ENCODE data around the gene GMPS. TPM values are rescaled to one million over a fixed set of nuclear protein-coding genes. Genes with fewer than 3 reads are reported as not detected.
"Not testable (repeated sequence)": the region's sequence is repeated elsewhere in the genome, so short reads cannot be mapped to it uniquely, and the experiment has no call there.

The GMPS gene
- total RNA-seq, 4 donors from 2014 or later, result 3.0 to 45.2 (median 20.4) TPM

GRCh38 chr3:155846119-155846518 is 24.3 kb upstream of the GMPS start:
- Histone ChIP-seq H3K27me3 (no peaks in the 10 kb centered on the region), H3K9me3 (no peaks in the 10 kb centered on the region), H3K4me1 (peaks cover 8 to 47% (median 18%) of the 10 kb centered on the region in 4 donors), H3K36me3 (no peaks in the 10 kb centered on the region), H3K27ac (no peak overlapping the region), H3K4me3 (no peak overlapping the region)
- in situ Hi-C loops (cut with MboI; ENCODE audit: low pct_ligation_motif_present in 1 of 4, low pct_unique_long_range_greater_than_20kb in 1 of 4, low sequenced_read_pairs in 3 of 4), result no loop called here
- WGBS, 2 donors (ENCODE audit: low coverage in 1 of 2), result 79 to 90% methylated on average over 3 of the region's 3 CpGs
- intact Hi-C loops (cut with DNase I; ENCODE audit: low total_unique reads), result no loop called here
- DNase-seq, result no peak
- TF ChIP-seq POLR2AphosphoS5 (IDR thresholded peaks at IDR 0.05) (no peak), EP300 (IDR thresholded peaks at IDR 0.05; ENCODE audit: low read depth) (no peak), POLR2A (IDR thresholded peaks at IDR 0.05) (no peak)
- TF ChIP-seq, protein P1, sequence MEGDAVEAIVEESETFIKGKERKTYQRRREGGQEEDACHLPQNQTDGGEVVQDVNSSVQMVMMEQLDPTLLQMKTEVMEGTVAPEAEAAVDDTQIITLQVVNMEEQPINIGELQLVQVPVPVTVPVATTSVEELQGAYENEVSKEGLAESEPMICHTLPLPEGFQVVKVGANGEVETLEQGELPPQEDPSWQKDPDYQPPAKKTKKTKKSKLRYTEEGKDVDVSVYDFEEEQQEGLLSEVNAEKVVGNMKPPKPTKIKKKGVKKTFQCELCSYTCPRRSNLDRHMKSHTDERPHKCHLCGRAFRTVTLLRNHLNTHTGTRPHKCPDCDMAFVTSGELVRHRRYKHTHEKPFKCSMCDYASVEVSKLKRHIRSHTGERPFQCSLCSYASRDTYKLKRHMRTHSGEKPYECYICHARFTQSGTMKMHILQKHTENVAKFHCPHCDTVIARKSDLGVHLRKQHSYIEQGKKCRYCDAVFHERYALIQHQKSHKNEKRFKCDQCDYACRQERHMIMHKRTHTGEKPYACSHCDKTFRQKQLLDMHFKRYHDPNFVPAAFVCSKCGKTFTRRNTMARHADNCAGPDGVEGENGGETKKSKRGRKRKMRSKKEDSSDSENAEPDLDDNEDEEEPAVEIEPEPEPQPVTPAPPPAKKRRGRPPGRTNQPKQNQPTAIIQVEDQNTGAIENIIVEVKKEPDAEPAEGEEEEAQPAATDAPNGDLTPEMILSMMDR (IDR thresholded peaks at IDR 0.05), result no peak

- Histone ChIP-seq H3K27ac (no peak overlapping the region), H3K36me3 (no peaks in the 10 kb centered on the region), H3K4me1 (peaks cover 25 to 66% (median 36%) of the 10 kb centered on the region in 4 donors), H3K27me3 (no peaks in the 10 kb centered on the region), H3K4me3 (no peak overlapping the region), H3K9me3 (no peaks in the 10 kb centered on the region)
- WGBS, 2 donors (ENCODE audit: low coverage in 1 of 2), result 86 to 96% methylated on average over 1 to 3 of the region's 3 CpGs
- intact Hi-C loops (cut with DNase I; ENCODE audit: low total_unique reads), result no loop called here
- no peak for DNase-seq
- in situ Hi-C loops (cut with MboI; ENCODE audit: low pct_ligation_motif_present in 1 of 4, low pct_unique_long_range_greater_than_20kb in 1 of 4, low sequenced_read_pairs in 3 of 4), result no loop called here
- TF ChIP-seq POLR2A (IDR thresholded peaks at IDR 0.05) (no peak), POLR2AphosphoS5 (IDR thresholded peaks at IDR 0.05) (no peak), EP300 (IDR thresholded peaks at IDR 0.05; ENCODE audit: low read depth) (no peak)
- TF ChIP-seq, protein P1 (IDR thresholded peaks at IDR 0.05), result no peak
Measured at GRCh38 chr3:155847993-155848392, 22.5 kb upstream of the GMPS start.

GRCh38 chr3:155849404-155849803 is 21.0 kb upstream of the GMPS start:
- H3K36me3 ChIP-seq; H3K9me3 ChIP-seq; DNase-seq; H3K27ac ChIP-seq; H3K4me3 ChIP-seq; in situ Hi-C loops (cut with MboI; ENCODE audit: low pct_ligation_motif_present in 1 of 4, low pct_unique_long_range_greater_than_20kb in 1 of 4, low sequenced_read_pairs in 3 of 4); intact Hi-C loops (cut with DNase I; ENCODE audit: low total_unique reads); H3K27me3 ChIP-seq: not testable (repeated sequence)
- peaks cover 25 to 71% (median 38%) of the 10 kb centered on the region in 4 donors for H3K4me1 ChIP-seq
- WGBS, 2 donors (ENCODE audit: low coverage in 1 of 2), result 74% methylated on average over 3 of the region's 3 CpGs; no CpG with 5 or more reads in 1 of the 2 donors

GRCh38 chr3:155852341-155852740 is 18.1 kb upstream of the GMPS start:
- in situ Hi-C loops (cut with MboI; ENCODE audit: low pct_ligation_motif_present in 1 of 4, low pct_unique_long_range_greater_than_20kb in 1 of 4, low sequenced_read_pairs in 3 of 4), result loop anchor here in 1 of 4 donors (25.0 kb wide), 1 partner anchor 1310 kb away; the partner anchor contains the start of gene CCNL1

More at GRCh38 chr3:155852341-155852740, 18.1 kb upstream of the GMPS start:
- Histone ChIP-seq H3K4me1 (peaks cover 25 to 65% (median 36%) of the 10 kb centered on the region in 4 donors), H3K9me3 (no peaks in the 10 kb centered on the region), H3K4me3 (peak overlapping the region in 3 of 4 donors; percentile 71 to 91 (median 86)), H3K36me3 (no peaks in the 10 kb centered on the region), H3K27me3 (no peaks in the 10 kb centered on the region), H3K27ac (no peak overlapping the region)
- DNase-seq, result no peak
- intact Hi-C loops (cut with DNase I; ENCODE audit: low total_unique reads), result no loop called here
- 7 to 15% methylated on average over 2 of the region's 2 CpGs for WGBS, 2 donors (ENCODE audit: low coverage in 1 of 2)
- no peak for TF ChIP-seq POLR2A (IDR thresholded peaks at IDR 0.05)
- TF ChIP-seq, protein P1 (IDR thresholded peaks at IDR 0.05), result no peak
